Tibial artery (tissue), 4 donors: ENCODE data around the gene EPHB1.

ENCODE experiments used
- DNase-seq, 2 donors: peaks; one replicate each; pipeline ENCODE4 v3.0.0-alpha.2; 2019
- H3K27ac ChIP-seq, 2 donors: fragments of 200-600 bp; sonication (generic) in 1 of 2; 1 replicate in 1 of 2; 2 replicates in 1 of 2; pipeline ENCODE4 v1.5.1; 2018 to 2019; ENCODE audit warnings: mild to moderate bottlenecking in 1 of 2
- H3K27me3 ChIP-seq, 2 donors: fragments of 200-600 bp; sonication (generic) in 1 of 2; one replicate each; pipeline versions ENCODE4 v1.5.1 to v1.6.0; 2016 to 2019
- H3K36me3 ChIP-seq, 3 donors: fragments of 200-600 bp; sonication (generic) in 2 of 3; one replicate each; pipeline ENCODE4 v1.5.1; 2016 to 2019; ENCODE audit warnings: mild to moderate bottlenecking in 2 of 3
- H3K4me1 ChIP-seq, 4 donors: fragments of 200-600 bp; sonication (generic) in 2 of 4; 1 replicate in 3 of 4; 2 replicates in 1 of 4; pipeline ENCODE4 v1.5.1; 2016 to 2019
- H3K4me3 ChIP-seq, 2 donors: fragments of 200-600 bp; sonication (generic) in 1 of 2; 1 replicate in 1 of 2; 2 replicates in 1 of 2; pipeline ENCODE4 v1.5.1; 2018 to 2019; ENCODE audit warnings: mild to moderate bottlenecking in 2 of 2
- H3K9me3 ChIP-seq, 3 donors: fragments of 200-600 bp; sonication (generic) in 1 of 3; one replicate each; pipeline ENCODE4 v1.5.1; 2016 to 2019
- CTCF ChIP-seq, 2 experiments: fragments of 200-600 bp in 1 of 2; fragments of 450-650 bp in 1 of 2; IDR thresholded peaks; one replicate each; pipeline ENCODE4 v1.5.1; 2017 to 2019; ENCODE audit warnings: antibody characterized with exemption in 2 of 2, mild to moderate bottlenecking in 1 of 2, moderate library complexity in 1 of 2
- intact Hi-C: fragments of 100-400 bp; cut with DNase I; formaldehyde crosslinking; loops from one replicate; pipeline ENCODE4 v1.15.0; 2023; ENCODE audit warnings: low total_unique reads

Gene EPHB1

DNA sequence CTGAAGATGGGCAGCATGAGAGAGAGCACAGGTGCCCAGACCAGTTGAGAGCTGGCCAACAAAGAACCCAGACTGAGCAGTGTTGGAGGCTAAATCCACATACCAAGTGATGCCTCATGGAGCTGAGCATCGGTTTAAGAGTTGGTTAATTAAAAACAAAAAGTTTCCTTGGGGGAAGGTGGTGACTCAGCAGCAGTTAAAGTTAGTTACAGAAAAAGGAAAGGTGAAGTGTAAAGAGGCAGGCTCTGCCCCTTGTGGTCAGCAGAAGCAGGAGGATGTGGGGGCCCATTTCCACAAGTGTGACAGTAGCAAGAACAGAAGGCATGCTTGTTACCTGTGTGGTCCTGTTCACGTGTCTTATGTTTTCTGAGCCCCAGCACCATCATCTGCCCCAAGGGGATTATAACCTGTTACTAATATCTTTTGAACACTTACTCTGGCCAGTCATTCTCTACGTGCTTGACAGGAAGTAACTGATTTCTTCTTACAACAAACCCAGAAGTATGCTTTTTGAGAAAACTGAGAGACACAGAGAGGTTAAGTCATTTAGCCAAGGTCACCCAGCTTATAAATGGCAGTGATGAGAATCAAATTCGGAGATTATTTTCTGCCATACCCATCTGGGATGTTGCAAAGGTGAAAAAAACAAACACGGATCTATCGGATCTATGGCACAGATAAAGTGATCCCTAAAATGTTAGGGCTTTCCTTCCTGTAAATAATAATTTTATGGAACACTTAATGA lies 91.0 kb downstream of the EPHB1 start:
- H3K36me3 ChIP-seq: no peaks in the 10 kb centered on the region
- no peak for TF ChIP-seq CTCF (IDR thresholded peaks at IDR 0.05)
- intact Hi-C loops: no loop called here
- H3K9me3 ChIP-seq: peaks cover 0 to 5% (median 0%) of the 10 kb centered on the region in 3 donors
- DNase-seq: no peak
- H3K4me1 ChIP-seq: no peaks in the 10 kb centered on the region
- H3K27me3 ChIP-seq: no peaks in the 10 kb centered on the region
- H3K4me3 ChIP-seq: no peak overlapping the region
- H3K27ac ChIP-seq: no peak overlapping the region

GRCh38 chr3:134886991-134887390 lies 91.9 kb downstream of the EPHB1 start:
- Histone ChIP-seq H3K27me3 (no peaks in the 10 kb centered on the region), H3K4me3 (no peak overlapping the region), H3K36me3 (no peaks in the 10 kb centered on the region), H3K27ac (no peak overlapping the region), H3K9me3 (peaks cover 0 to 8% (median 0%) of the 10 kb centered on the region in 3 donors), H3K4me1 (no peaks in the 10 kb centered on the region)
- intact Hi-C loops: no loop called here
- TF ChIP-seq CTCF (IDR thresholded peaks at IDR 0.05): no peak
- no peak for DNase-seq

- Histone ChIP-seq H3K36me3 (no peaks in the 10 kb centered on the region), H3K4me3 (no peak overlapping the region), H3K9me3 (peaks cover 0 to 8% (median 0%) of the 10 kb centered on the region in 3 donors), H3K27ac (no peak overlapping the region), H3K4me1 (no peaks in the 10 kb centered on the region), H3K27me3 (no peaks in the 10 kb centered on the region)
- DNase-seq: no peak
- TF ChIP-seq CTCF (IDR thresholded peaks at IDR 0.05): no peak
- intact Hi-C loops: no loop called here
Observed at GRCh38 chr3:134887536-134887935, 92.5 kb downstream of the EPHB1 start.

GRCh38 chr3:134892326-134892725 lies 97.3 kb downstream of the EPHB1 start:
- DNase-seq: no peak
- H3K27ac ChIP-seq: no peak overlapping the region
- no peak for TF ChIP-seq CTCF (IDR thresholded peaks at IDR 0.05)
- H3K9me3 ChIP-seq: peaks cover 0 to 8% (median 0%) of the 10 kb centered on the region in 3 donors
- no peak overlapping the region for H3K4me3 ChIP-seq
- H3K36me3 ChIP-seq: no peaks in the 10 kb centered on the region
- intact Hi-C loops: no loop called here
- H3K4me1 ChIP-seq: no peaks in the 10 kb centered on the region
- no peaks in the 10 kb centered on the region for H3K27me3 ChIP-seq

- no peak for DNase-seq
- peaks cover 0 to 8% (median 0%) of the 10 kb centered on the region in 3 donors for H3K9me3 ChIP-seq
- intact Hi-C loops: no loop called here
- no peaks in the 10 kb centered on the region for H3K4me1 ChIP-seq
- no peaks in the 10 kb centered on the region for H3K36me3 ChIP-seq
- no peak overlapping the region for H3K27ac ChIP-seq
- no peak overlapping the region for H3K4me3 ChIP-seq
- H3K27me3 ChIP-seq: no peaks in the 10 kb centered on the region
- no peak for TF ChIP-seq CTCF (IDR thresholded peaks at IDR 0.05)
Observed at GRCh38 chr3:134892761-134893160, 97.7 kb downstream of the EPHB1 start.
